ENCODE data around the gene LAMB2.

Gene LAMB2

GRCh38 chr3:49132437-49133225, at the start of gene LAMB2:
Gene LAMB2, minus strand, starts transcription at chr3:49133050. Its CDS starts 183 bp downstream, at chr3:49132867.
- no peak for DNase-seq

DNA sequence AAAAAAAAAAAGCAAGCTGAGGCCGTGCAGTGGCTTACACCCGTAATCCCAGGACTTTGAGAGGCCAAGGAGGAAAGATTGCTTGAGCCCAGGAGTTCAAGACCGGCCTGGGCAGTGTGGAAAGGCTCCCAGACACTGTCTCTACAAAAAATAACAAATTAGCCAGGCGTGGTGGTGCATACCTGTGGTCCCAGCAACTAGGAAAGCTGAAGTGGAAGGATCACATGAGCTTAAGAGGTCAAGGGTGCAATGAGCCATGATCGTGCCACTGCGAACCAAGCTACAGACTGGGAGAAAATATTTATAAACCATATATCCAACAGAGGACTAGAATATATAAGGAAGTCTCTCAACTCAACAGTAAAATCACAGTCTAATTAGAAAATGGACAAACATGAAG, 48.5 kb upstream of the LAMB2 start:
- DNase-seq, result no peak

DNA sequence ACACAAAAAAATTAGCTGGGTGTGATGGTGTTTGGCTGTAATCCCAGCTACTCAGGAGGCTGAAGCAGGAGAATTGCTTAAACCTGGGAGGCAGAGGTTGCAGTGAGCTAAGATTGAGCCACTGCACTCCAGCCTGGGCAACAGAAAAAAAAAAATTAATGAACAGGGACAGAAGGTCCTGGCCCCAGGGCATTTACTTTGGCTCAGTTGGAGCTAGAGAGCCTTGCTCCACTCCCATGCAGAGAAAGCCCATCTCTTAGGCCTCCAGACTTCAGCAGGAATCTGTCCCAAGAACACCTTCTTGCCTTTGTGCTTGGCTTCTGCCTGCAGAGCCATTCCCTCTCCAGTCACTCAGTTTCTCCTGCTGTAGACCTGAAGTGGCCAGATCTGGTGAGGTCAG, 47.3 kb upstream of the LAMB2 start:
- no peak for DNase-seq

DNA sequence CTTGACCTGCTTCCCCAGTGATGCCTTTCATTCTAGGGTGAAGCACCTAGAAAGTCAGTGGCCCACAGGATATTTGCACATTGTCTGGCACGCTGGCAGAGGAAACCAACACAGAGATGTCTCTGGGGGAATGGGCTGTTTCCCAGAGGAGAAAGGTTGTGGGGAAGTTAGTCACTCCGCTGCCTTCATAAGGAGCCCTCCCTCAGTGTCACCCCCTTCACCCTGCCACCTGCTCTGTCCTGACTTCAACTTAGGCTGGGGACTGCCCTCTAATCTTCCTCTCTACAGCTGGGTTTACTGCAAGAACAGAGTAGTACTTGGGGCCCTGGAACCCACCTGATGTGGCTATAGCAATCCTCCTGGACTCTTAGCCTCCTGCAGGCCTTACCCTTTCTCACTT, 44.2 kb upstream of the LAMB2 start:
- DNase-seq, result no peak

DNA sequence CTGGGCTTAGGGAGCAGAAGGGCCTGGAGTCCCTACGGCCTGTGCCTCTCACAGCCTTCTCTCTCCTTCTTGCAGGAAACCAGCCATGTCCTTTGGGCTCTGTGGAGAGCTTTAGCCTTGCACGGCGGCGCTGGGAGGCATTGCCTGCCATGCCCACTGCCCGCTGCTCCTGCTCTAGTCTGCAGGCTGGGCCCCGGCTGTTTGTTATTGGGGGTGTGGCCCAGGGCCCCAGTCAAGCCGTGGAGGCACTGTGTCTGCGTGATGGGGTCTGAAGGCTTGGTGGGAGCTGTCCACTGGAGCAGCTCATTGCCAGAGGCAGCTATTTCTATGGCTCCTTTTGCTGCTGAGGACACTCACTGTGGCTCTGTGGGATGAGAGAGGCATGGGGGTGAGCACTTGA, 42.7 kb upstream of the LAMB2 start:
- DNase-seq, result no peak

- no peak for DNase-seq
Observed at GRCh38 chr3:49174397-49174985, 41.6 kb upstream of the LAMB2 start.

DNA sequence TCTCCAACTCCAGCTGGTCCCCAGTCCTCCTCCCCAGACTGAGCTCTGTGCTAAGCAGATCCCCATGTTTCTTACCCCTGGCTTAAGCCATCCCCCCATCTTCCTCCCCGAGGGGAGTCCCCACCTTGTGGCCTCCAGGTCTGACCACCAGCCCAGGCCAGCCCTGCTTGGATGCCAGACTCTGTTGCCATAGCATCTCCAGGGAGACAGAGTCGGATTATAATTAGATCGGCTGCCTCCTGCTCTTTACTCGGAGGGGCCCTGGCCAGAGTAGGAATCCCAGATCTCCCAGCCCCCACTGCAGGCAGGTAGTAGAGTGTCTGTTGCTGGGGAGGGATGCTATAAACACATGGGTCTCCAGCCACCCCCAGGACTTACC, 40.9 kb upstream of the LAMB2 start:
- no peak for DNase-seq

DNA sequence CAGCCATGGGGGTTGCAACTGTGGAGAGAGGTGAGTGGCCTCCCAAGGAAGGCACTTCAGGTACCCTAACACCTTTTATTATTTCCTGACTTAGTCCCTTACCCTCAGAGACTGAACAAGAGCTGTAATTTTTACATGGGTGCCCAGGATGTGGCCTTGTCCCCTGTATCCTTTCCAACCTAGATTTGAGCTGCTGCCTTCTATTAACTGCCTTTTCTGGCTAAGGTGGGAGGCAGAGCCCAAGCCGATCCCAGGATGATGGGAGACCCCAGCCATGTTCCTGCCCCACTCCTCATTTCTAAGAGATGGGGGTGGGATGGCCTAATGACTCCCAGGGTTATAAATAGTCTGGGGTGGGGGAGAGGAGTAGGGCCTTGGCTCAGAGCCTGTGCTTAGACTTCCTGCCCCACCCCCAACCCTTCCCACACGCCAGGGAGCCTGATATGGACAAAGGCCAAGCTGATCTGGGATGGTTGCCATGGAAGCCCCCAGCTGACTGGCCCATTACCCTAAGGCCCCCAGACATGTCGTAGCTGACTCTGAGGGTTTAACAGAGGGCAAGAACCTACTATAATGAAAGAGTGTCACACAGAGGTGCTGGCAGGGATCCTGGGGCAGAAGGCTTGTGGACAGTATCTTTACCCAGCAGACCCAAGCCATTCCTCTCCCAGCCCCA, 40.4 kb upstream of the LAMB2 start:
- no peak for DNase-seq

DNA sequence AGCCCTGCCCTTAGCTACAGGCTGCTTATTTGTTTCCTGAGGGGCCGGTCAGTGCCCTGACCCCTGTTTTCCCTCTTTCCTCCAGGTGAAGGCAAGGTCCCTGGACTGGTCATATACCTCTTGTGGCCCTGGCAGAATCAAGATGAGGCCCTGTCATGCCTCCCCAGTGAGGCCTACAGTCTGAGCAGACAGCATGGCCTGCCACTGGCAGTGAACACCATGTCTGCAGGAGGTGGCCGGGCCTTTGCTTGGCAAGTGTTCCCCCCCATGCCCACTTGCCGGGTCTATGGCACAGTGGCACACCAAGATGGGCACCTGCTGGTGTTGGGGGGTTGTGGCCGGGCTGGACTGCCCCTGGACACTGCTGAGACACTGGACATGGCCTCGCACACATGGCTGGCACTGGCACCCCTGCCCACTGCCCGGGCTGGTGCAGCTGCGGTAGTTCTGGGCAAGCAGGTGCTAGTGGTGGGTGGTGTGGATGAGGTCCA, 39.7 kb upstream of the LAMB2 start:
- no peak for DNase-seq

GRCh38 chr3:49171775-49172500, 39.1 kb upstream of the LAMB2 start:
- no peak for DNase-seq

- peak; percentile 64 for DNase-seq
Observed at GRCh38 chr3:49171119-49171774, 38.4 kb upstream of the LAMB2 start, which contains the start of gene KLHDC8B. Gene KLHDC8B, plus strand, starts transcription at chr3:49171598. Its CDS starts 1,172 bp downstream, at chr3:49172770.

GRCh38 chr3:49170744-49171118, 37.9 kb upstream of the LAMB2 start:
- no peak for DNase-seq

GRCh38 chr3:49166752-49167556, 34.1 kb upstream of the LAMB2 start:
- no peak for DNase-seq

DNA sequence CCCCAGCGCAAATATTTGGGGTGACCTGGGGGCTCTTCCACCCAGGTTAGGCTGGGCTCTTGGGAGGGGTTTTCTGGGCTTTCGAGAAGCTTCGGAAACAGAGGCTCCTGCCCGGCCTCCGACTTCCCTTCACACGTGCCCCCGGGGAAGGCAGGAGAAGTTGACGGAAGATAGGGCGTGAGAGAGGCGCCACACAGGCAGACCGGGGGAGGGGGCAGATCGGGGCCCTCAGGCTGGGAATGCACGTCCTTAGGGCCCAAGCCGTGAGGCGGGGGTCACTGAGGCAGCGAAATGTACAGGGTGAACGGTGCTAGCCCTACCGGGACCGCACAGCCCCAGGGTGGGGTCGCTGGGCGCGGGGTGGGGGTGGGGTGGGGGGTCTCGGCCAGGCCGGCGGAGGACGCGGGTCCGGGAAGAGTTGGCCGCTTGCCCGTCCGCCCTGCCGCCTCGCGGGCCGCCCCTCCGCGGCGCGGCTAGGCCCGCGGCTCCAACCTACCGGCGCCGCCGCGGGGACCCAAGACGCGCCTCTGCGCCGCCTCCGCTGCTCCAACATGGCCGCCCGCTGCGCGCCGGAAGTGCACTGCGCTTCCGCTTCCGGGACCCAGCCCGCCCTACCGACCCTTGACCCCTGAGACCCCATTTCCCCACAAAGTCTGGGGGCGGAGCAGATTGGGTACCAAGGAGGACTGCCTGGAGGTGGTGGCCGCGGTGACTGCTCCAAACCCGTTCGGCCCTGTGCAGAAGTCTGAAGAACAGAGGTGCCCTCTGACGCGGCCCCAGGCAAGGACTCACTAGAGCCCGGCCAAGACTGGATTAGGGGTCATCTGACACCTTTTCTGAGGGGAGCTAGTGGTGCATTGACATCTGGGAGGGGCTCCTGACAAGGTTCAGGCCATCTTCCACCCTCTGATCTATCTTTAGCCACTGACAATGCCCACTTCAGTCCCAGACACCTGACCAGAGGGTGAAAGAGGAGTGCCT, 33.2 kb upstream of the LAMB2 start, which contains the start of gene CCDC71:
TSS of gene CCDC71 (minus strand) at position 561 of the 981 bp plus-strand sequence. CDS start 2,123 bp downstream, outside the sequence.
- DNase-seq, result peak; percentile 64

GRCh38 chr3:49164983-49165720, 32.3 kb upstream of the LAMB2 start:
- DNase-seq, result no peak

DNA sequence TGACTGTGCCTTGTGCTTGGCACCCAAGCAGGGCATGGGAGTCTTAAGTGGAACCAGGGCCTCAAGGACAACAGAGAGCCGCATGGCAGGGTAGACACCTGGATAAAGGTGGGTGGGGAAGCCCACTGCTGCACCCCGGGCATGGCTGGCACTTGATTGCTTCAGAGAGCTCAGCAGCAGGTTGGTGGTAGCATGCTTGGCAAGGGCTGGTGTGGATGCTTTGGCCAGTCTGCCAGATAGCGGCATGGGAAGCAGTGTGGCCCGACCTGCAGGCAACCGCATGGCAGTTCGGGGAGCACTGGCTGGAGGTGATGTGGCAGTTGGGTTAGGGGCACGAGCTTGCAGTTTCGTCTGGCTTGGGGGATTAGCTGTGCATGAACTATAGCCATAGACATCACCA, 30.8 kb upstream of the LAMB2 start:
- DNase-seq, result no peak

DNA sequence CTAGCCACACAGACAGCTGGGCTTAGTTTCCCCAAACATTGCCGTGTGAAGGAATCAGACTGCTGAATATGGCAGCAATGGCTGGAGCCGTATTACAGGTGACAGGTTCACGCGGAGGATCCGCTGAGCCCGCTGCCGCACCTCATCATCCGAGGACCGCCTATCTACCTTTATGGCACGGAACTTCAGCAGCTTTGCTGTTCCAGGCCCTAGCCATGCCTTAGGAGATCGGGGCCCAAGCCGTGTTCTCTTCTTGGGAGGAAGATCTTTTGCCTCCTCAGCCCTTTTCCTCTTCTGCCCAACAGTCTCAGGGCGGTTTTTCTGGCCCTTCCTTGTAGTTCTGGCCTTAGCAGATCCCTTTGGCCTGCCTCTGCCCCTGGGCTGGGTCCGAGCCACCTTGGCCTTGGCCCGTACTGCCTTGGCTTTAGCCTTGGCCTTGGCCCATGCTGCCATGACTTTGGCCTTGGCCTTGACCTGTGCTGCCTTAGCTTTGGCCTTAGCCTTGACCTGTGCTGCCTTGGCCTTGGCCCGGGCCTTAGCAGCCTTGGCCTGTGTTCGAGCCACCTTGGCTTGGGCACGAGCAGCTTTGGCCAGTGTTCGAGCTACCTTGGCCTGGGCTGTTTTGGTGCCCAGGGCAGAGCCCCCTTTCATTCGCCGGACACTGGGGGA, 30.0 kb upstream of the LAMB2 start:
- DNase-seq, result no peak

GRCh38 chr3:49161808-49162530, 29.1 kb upstream of the LAMB2 start:
- no peak for DNase-seq

Measured in activated effector memory CD4-positive, alpha-beta T cell treated with Interleukin-2 at 50 U/mL for 16 hours (primary cell).